Parathyroid adenoma (tissue), 2 donors: Measurements from ENCODE around the gene CAPN7.

Experiments
- H2AFZ ChIP-seq: fragments of 300-600 bp; sonication (generic); one replicate; pipeline ENCODE4 v1.7.0; 2017; ENCODE audit warnings: antibody characterized with exemption, mild to moderate bottlenecking
- H3K27ac ChIP-seq: fragments of 300-600 bp; sonication (generic); one replicate; pipeline ENCODE4 v1.7.0; 2017
- H3K27me3 ChIP-seq: fragments of 300-600 bp; sonication (generic); one replicate; pipeline ENCODE4 v1.7.0; 2017; ENCODE audit warnings: low read length; ENCODE audit not compliant: control insufficient read depth, insufficient read depth
- H3K36me3 ChIP-seq: fragments of 300-600 bp; sonication (generic); one replicate; pipeline ENCODE4 v1.7.0; 2017; ENCODE audit warnings: low read length; ENCODE audit not compliant: control insufficient read depth, insufficient read depth
- H3K4me1 ChIP-seq: fragments of 300-600 bp; sonication (generic); one replicate; pipeline ENCODE4 v1.7.0; 2017; ENCODE audit warnings: control low read depth
- H3K4me2 ChIP-seq: fragments of 300-600 bp; sonication (generic); one replicate; pipeline ENCODE4 v1.7.0; 2017; ENCODE audit warnings: low read length
- H3K4me3 ChIP-seq: fragments of 300-600 bp; sonication (generic); one replicate; pipeline ENCODE4 v1.7.0; 2017; ENCODE audit warnings: low read depth, low read length
- H3K79me2 ChIP-seq: fragments of 300-600 bp; sonication (generic); one replicate; pipeline ENCODE4 v1.7.0; 2017; ENCODE audit warnings: control low read depth
- H3K9ac ChIP-seq: fragments of 300-600 bp; sonication (generic); one replicate; pipeline ENCODE4 v1.7.0; 2017; ENCODE audit warnings: mild to moderate bottlenecking
- H3K9me3 ChIP-seq: fragments of 300-600 bp; sonication (generic); one replicate; pipeline ENCODE4 v1.7.0; 2017; ENCODE audit warnings: low read length; ENCODE audit not compliant: control insufficient read depth
- TF ChIP-seq, protein P1 (sequence below): fragments of 300-600 bp; sonication (generic); IDR thresholded peaks from one replicate; pipeline ENCODE4 v1.7.0; 2017; ENCODE audit warnings: antibody characterized with exemption, mild to moderate bottlenecking
- donor health status: primary hyperparathyroidism.

Gene CAPN7

DNA sequence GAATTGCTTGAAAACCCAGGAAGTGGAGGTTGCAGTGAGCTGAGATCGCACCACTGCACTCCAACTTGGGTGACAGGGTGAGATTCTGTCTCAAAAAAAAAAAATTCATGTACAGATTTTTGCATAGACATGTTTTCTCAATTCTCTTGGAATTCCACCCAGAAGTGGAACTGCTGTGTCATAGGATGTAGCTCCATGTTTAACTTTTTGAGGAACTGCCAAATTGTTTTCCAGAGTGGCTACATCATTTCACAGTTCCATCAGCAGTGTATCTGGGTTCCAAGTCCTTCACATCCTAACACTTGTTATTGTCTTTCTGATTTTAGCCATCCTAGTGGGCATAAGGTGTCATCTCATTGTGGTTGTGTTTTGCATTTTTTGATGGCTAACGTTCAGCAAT lies 9.9 kb downstream of the CAPN7 start:
- H3K9me3 ChIP-seq, result no peaks in the 10 kb centered on the region
- no peak overlapping the region for H2AFZ ChIP-seq
- H3K36me3 ChIP-seq, result no peaks in the 10 kb centered on the region
- no peak overlapping the region for H3K4me3 ChIP-seq
- TF ChIP-seq, protein P1, sequence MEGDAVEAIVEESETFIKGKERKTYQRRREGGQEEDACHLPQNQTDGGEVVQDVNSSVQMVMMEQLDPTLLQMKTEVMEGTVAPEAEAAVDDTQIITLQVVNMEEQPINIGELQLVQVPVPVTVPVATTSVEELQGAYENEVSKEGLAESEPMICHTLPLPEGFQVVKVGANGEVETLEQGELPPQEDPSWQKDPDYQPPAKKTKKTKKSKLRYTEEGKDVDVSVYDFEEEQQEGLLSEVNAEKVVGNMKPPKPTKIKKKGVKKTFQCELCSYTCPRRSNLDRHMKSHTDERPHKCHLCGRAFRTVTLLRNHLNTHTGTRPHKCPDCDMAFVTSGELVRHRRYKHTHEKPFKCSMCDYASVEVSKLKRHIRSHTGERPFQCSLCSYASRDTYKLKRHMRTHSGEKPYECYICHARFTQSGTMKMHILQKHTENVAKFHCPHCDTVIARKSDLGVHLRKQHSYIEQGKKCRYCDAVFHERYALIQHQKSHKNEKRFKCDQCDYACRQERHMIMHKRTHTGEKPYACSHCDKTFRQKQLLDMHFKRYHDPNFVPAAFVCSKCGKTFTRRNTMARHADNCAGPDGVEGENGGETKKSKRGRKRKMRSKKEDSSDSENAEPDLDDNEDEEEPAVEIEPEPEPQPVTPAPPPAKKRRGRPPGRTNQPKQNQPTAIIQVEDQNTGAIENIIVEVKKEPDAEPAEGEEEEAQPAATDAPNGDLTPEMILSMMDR, result no peak
- no peak overlapping the region for H3K27ac ChIP-seq
- H3K79me2 ChIP-seq, result peaks cover 49% of the 10 kb centered on the region
- H3K9ac ChIP-seq, result no peak overlapping the region
- no peaks in the 10 kb centered on the region for H3K4me1 ChIP-seq
- H3K4me2 ChIP-seq, result no peak overlapping the region
- H3K27me3 ChIP-seq, result no peaks in the 10 kb centered on the region

DNA sequence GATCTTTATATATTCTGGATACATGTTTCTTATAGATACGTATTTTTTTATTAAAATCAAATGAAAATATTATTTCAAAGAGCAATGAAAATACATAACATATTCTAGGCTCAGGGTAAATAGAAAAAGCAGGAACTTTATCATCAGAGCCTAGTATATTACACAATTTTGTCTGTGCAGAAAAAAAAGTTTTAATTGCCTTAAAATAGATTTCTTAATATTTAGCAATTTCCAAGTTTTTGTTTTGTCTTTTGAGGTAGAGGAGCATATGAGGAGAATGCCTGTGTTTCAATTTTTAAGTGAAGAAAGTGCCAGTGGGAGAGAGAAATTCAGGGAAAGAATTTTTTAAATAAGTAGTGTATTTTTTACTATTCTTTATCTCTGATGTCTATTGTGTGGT lies 10.5 kb downstream of the CAPN7 start:
- Histone ChIP-seq H3K27ac (no peak overlapping the region), H2AFZ (no peak overlapping the region), H3K9ac (no peak overlapping the region), H3K36me3 (no peaks in the 10 kb centered on the region), H3K4me2 (no peak overlapping the region), H3K9me3 (no peaks in the 10 kb centered on the region), H3K27me3 (no peaks in the 10 kb centered on the region), H3K4me3 (no peak overlapping the region), H3K79me2 (peaks cover 45% of the 10 kb centered on the region), H3K4me1 (no peaks in the 10 kb centered on the region)
- TF ChIP-seq, protein P1, result no peak

DNA sequence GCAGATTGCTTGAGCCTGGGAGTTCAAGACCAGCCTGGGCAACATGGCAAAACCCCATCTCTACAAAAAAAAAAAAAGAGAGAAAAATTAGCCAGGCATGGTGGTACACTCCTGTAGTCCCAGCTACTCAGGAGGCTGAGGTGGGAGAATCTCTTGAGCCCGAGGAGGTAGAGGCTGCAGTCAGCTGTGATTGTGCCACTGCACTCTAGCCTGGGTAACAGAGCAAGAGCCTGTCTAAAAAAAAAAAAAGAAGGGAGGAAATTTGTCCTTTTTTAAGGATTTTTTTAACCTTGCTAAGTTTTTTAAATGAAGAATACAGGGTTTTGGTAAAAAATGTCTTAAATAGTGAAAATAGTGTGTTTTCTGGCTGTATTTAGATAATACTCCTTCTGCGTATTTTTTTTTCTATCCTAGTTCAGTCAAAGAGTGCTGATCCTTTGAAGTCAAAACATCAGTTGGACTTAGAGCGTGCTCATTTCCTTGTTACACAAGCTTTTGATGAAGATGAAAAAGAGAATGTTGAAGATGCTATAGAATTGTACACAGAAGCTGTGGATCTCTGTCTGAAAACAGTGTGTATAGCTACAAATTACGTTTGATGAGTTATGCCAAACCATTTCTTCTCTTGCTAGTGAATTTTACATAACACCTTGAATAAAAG lies 11.1 kb downstream of the CAPN7 start:
- Histone ChIP-seq H3K9ac (no peak overlapping the region), H3K27me3 (no peaks in the 10 kb centered on the region), H2AFZ (no peak overlapping the region), H3K36me3 (no peaks in the 10 kb centered on the region), H3K4me2 (no peak overlapping the region), H3K79me2 (peaks cover 42% of the 10 kb centered on the region), H3K9me3 (no peaks in the 10 kb centered on the region), H3K4me1 (no peaks in the 10 kb centered on the region), H3K4me3 (no peak overlapping the region), H3K27ac (no peak overlapping the region)
- TF ChIP-seq, protein P1, result no peak

DNA sequence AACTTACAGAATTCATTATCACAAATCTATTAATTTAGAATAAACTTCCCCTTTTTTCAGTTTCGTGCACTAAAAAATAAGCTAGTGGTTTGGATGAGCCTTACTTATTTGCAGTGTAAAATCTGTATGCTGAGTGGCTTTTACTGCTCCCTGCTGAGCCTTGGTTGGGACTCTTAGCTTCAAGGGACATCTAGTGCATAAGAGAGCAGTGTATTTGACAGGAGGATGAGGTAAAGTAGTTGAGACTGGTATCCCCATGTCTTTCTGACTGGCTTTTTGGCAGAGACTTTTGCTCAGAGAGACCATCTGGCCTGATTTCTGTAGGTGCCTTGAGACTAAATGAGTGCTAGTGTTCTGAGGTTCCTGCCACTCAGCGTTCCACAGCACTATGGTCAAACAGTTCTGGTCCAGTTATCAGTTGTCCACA lies 11.8 kb downstream of the CAPN7 start:
- Histone ChIP-seq H3K27ac (no peak overlapping the region), H3K9ac (no peak overlapping the region), H3K27me3 (no peaks in the 10 kb centered on the region), H3K4me1 (no peaks in the 10 kb centered on the region), H3K4me3 (no peak overlapping the region), H2AFZ (no peak overlapping the region), H3K4me2 (no peak overlapping the region), H3K9me3 (no peaks in the 10 kb centered on the region), H3K36me3 (no peaks in the 10 kb centered on the region), H3K79me2 (peaks cover 35% of the 10 kb centered on the region)
- TF ChIP-seq, protein P1, result no peak

DNA sequence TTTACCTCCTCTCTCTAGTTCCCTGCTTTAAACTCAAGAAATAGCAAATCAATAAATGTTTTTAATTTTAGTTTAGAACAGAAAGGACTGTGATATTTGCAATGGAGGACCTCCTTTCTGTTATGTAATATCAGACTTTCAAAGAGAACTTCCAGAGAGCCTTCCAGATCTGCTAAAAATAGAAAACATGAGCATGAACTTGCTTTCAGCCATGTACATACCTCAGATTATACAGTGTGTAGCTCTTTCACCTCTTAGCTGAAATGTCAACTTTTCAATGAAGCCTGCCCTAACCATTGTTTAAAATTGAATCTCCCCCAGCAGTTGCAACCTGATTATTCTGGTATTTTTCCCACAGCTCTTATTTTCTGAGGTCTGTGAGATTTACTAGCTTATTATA lies 12.6 kb downstream of the CAPN7 start:
- Histone ChIP-seq H3K27ac (no peak overlapping the region), H3K4me1 (no peaks in the 10 kb centered on the region), H3K9me3 (no peaks in the 10 kb centered on the region), H3K9ac (no peak overlapping the region), H3K4me3 (no peak overlapping the region), H3K27me3 (no peaks in the 10 kb centered on the region), H3K79me2 (peaks cover 30% of the 10 kb centered on the region), H2AFZ (no peak overlapping the region), H3K4me2 (no peak overlapping the region), H3K36me3 (no peaks in the 10 kb centered on the region)
- TF ChIP-seq, protein P1, result no peak
